ENCODE measurements around the gene PCED1A.

DNA sequence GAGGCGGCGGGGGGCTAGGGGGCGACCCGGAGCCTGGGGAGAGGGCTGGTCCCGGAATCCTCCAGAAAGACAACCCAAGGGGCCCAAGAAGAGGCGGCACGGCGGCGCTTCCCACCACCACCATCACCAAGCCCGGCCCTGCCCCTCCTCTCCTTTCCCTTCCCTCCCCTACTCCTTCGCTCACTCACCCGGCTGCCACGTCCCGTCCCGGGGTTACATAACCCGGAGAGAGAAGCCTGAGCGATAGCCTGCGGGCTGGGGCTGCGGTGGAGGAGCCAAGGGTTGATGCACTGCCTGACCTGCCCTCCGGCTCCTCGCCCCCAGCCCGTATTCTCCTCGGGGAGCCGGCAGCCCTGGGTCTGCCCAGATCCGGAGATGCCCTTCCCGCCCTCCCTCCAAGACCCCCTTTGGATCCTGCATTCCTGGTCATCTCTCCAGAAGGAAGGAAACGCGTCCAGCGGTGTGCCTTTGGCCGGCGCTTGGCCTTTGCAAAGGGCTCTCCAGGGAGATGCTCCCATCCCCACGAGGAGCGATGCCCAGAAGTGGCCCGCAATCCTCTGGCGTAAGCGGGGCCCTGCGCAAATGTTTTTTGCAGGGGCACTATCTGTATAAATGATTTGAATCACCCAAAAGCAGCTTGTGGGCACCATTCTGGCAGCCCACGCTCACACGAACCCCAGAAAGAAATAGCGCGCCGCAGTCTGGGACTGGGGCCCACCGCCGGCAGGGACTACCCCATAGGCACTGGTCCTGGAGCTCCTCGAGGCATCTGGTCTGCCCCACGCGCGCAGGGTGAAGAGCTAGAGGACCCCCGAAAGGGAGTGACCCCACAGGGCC is 35.4 kb downstream of the PCED1A start:
- TF ChIP-seq EZH2 (IDR thresholded peaks at IDR 0.05; ENCODE audit: borderline replicate concordance, insufficient read depth, low read depth, low read length, poor library complexity, severe bottlenecking): no peak
- TF ChIP-seq, protein P1, sequence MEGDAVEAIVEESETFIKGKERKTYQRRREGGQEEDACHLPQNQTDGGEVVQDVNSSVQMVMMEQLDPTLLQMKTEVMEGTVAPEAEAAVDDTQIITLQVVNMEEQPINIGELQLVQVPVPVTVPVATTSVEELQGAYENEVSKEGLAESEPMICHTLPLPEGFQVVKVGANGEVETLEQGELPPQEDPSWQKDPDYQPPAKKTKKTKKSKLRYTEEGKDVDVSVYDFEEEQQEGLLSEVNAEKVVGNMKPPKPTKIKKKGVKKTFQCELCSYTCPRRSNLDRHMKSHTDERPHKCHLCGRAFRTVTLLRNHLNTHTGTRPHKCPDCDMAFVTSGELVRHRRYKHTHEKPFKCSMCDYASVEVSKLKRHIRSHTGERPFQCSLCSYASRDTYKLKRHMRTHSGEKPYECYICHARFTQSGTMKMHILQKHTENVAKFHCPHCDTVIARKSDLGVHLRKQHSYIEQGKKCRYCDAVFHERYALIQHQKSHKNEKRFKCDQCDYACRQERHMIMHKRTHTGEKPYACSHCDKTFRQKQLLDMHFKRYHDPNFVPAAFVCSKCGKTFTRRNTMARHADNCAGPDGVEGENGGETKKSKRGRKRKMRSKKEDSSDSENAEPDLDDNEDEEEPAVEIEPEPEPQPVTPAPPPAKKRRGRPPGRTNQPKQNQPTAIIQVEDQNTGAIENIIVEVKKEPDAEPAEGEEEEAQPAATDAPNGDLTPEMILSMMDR (IDR thresholded peaks at IDR 0.05): no peak

Measured in B cell (primary cell).